ENCODE measurements around the gene FHOD1. TPM values are rescaled to one million over a fixed set of nuclear protein-coding genes. Genes with fewer than 3 reads are reported as not detected.

Gene FHOD1
- total RNA-seq, 1 experiment from 2014 or later, result 37.4 TPM

- Histone ChIP-seq H3K4me3 (ENCODE audit: insufficient read depth, low read depth, low read length) (no peak overlapping the region), H3K27me3 (ENCODE audit: control insufficient read depth, insufficient read depth, low read length) (no peaks in the 10 kb centered on the region; the same call in 1 of the 2 replicates), H3K36me3 (replicated peaks; ENCODE audit: control insufficient read depth, insufficient read depth, low read length) (no peaks in the 10 kb centered on the region; the same call in 1 of the 2 replicates)
- DNase-seq, result no peak
These were observed 17.6 kb upstream of the FHOD1 start for GRCh38 chr16:67264866-67265265.

GRCh38 chr16:67264277-67264676, 17.0 kb upstream of the FHOD1 start:
- Histone ChIP-seq H3K27me3 (ENCODE audit: control insufficient read depth, insufficient read depth, low read length) (no peaks in the 10 kb centered on the region; the same call in 1 of the 2 replicates), H3K4me3 (ENCODE audit: insufficient read depth, low read depth, low read length) (no peak overlapping the region), H3K36me3 (replicated peaks; ENCODE audit: control insufficient read depth, insufficient read depth, low read length) (no peaks in the 10 kb centered on the region; the same call in 1 of the 2 replicates)
- DNase-seq, result no peak

- no peaks in the 10 kb centered on the region; the same call in 1 of the 2 replicates for H3K36me3 ChIP-seq (replicated peaks; ENCODE audit: control insufficient read depth, insufficient read depth, low read length)
- no peak overlapping the region for H3K4me3 ChIP-seq (ENCODE audit: insufficient read depth, low read depth, low read length)
- no peak for DNase-seq
- H3K27me3 ChIP-seq (ENCODE audit: control insufficient read depth, insufficient read depth, low read length), result no peaks in the 10 kb centered on the region; the same call in 1 of the 2 replicates
These were observed 15.9 kb upstream of the FHOD1 start for GRCh38 chr16:67263201-67263600.

GRCh38 chr16:67260426-67261063, 13.3 kb upstream of the FHOD1 start:
- Histone ChIP-seq H3K36me3 (replicated peaks; ENCODE audit: control insufficient read depth, insufficient read depth, low read length) (no peaks in the 10 kb centered on the region; the same call in 1 of the 2 replicates), H3K4me3 (ENCODE audit: insufficient read depth, low read depth, low read length) (no peak overlapping the region)
- DNase-seq, result peak; percentile 75

GRCh38 chr16:67259705-67260104, 12.4 kb upstream of the FHOD1 start:
- H3K4me3 ChIP-seq (ENCODE audit: insufficient read depth, low read depth, low read length), result no peak overlapping the region
- H3K36me3 ChIP-seq (replicated peaks; ENCODE audit: control insufficient read depth, insufficient read depth, low read length), result no peaks in the 10 kb centered on the region; the same call in 1 of the 2 replicates
- H3K27me3 ChIP-seq (ENCODE audit: control insufficient read depth, insufficient read depth, low read length), result no peaks in the 10 kb centered on the region; the same call in 1 of the 2 replicates
- DNase-seq, result no peak

More at GRCh38 chr16:67260426-67261063, 13.3 kb upstream of the FHOD1 start:
- no peaks in the 10 kb centered on the region; the same call in 1 of the 2 replicates for H3K27me3 ChIP-seq (ENCODE audit: control insufficient read depth, insufficient read depth, low read length)

- H3K27me3 ChIP-seq (ENCODE audit: control insufficient read depth, insufficient read depth, low read length), result no peaks in the 10 kb centered on the region; the same call in 1 of the 2 replicates
- DNase-seq, result no peak
- no peak overlapping the region for H3K4me3 ChIP-seq (ENCODE audit: insufficient read depth, low read depth, low read length)
- H3K36me3 ChIP-seq (replicated peaks; ENCODE audit: control insufficient read depth, insufficient read depth, low read length), result no peaks in the 10 kb centered on the region; the same call in 1 of the 2 replicates
These were observed 11.0 kb upstream of the FHOD1 start for GRCh38 chr16:67258161-67258835.

- Histone ChIP-seq H3K36me3 (replicated peaks; ENCODE audit: control insufficient read depth, insufficient read depth, low read length) (peaks cover under 1% of the 10 kb centered on the region; the same call in 1 of the 2 replicates), H3K4me3 (ENCODE audit: insufficient read depth, low read depth, low read length) (no peak overlapping the region), H3K27me3 (ENCODE audit: control insufficient read depth, insufficient read depth, low read length) (no peaks in the 10 kb centered on the region; the same call in 1 of the 2 replicates)
- no peak for DNase-seq
These were observed 10.3 kb upstream of the FHOD1 start for GRCh38 chr16:67257486-67258160.

GRCh38 chr16:67256701-67257230, 9.5 kb upstream of the FHOD1 start:
- Histone ChIP-seq H3K27me3 (ENCODE audit: control insufficient read depth, insufficient read depth, low read length) (no peaks in the 10 kb centered on the region), H3K36me3 (replicated peaks; ENCODE audit: control insufficient read depth, insufficient read depth, low read length) (peaks cover 2% of the 10 kb centered on the region; the same call in 1 of the 2 replicates), H3K4me3 (ENCODE audit: insufficient read depth, low read depth, low read length) (no peak overlapping the region)
- DNase-seq, result no peak

- H3K27me3 ChIP-seq (ENCODE audit: control insufficient read depth, insufficient read depth, low read length), result no peaks in the 10 kb centered on the region; the same call in 1 of the 2 replicates
- DNase-seq, result no peak
- H3K36me3 ChIP-seq (replicated peaks; ENCODE audit: control insufficient read depth, insufficient read depth, low read length), result peaks cover 2% of the 10 kb centered on the region; the same call in 1 of the 2 replicates
- H3K4me3 ChIP-seq (ENCODE audit: insufficient read depth, low read depth, low read length), result no peak overlapping the region
These were observed 8.4 kb upstream of the FHOD1 start for GRCh38 chr16:67255553-67256221.

- H3K27me3 ChIP-seq (ENCODE audit: control insufficient read depth, insufficient read depth, low read length), result peaks cover 5% of the 10 kb centered on the region
- H3K4me3 ChIP-seq (ENCODE audit: insufficient read depth, low read depth, low read length), result no peak overlapping the region
- no peak for DNase-seq
- peaks cover 2% of the 10 kb centered on the region; the same call in 1 of the 2 replicates for H3K36me3 ChIP-seq (replicated peaks; ENCODE audit: control insufficient read depth, insufficient read depth, low read length)
These were observed 7.7 kb upstream of the FHOD1 start for GRCh38 chr16:67254801-67255552.

- no peak for DNase-seq
- H3K27me3 ChIP-seq (ENCODE audit: control insufficient read depth, insufficient read depth, low read length), result peaks cover 26% of the 10 kb centered on the region
- H3K36me3 ChIP-seq (replicated peaks; ENCODE audit: control insufficient read depth, insufficient read depth, low read length), result peaks cover 2% of the 10 kb centered on the region; the same call in 1 of the 2 replicates
- no peak overlapping the region for H3K4me3 ChIP-seq (ENCODE audit: insufficient read depth, low read depth, low read length)
These were observed 5.6 kb upstream of the FHOD1 start for GRCh38 chr16:67252609-67253497.

- DNase-seq, result no peak
- Histone ChIP-seq H3K4me3 (ENCODE audit: insufficient read depth, low read depth, low read length) (no peak overlapping the region), H3K36me3 (replicated peaks; ENCODE audit: control insufficient read depth, insufficient read depth, low read length) (peaks cover 2% of the 10 kb centered on the region; the same call in 1 of the 2 replicates), H3K27me3 (ENCODE audit: control insufficient read depth, insufficient read depth, low read length) (peaks cover 28% of the 10 kb centered on the region)
These were observed 2.7 kb upstream of the FHOD1 start for GRCh38 chr16:67250045-67250327.
